K562 (cell line): ENCODE measurements around the gene MRPL38. TPM values are rescaled to one million over a fixed set of nuclear protein-coding genes. Genes with fewer than 3 reads are reported as not detected.
A peak's percentile ranks its signal among the peaks of the same experiment; 100 is the strongest.

ENCODE experiments used
- BMI1 ChIP-seq: fragments of 150-350 bp; IDR thresholded peaks from 2 replicates; pipeline ENCODE4 v1.6.1; 2014; ENCODE audit warnings: low read length
- BRF2 ChIP-seq: IDR thresholded peaks from 3 replicates; pipeline ENCODE4 v1.6.1; 2011; ENCODE audit warnings: borderline replicate concordance, mild to moderate bottlenecking; ENCODE audit not compliant: insufficient read length, insufficient read depth
- COPS2 ChIP-seq: fragments of 450-650 bp; conservative IDR thresholded peaks from 2 replicates; pipeline ENCODE4 v1.6.1; 2016; ENCODE audit warnings: mild to moderate bottlenecking, moderate library complexity
- CREB5 ChIP-seq: fragments of 250-450 bp; sonication (Bioruptor Pico); IDR thresholded peaks from 2 replicates; pipeline ENCODE4 v1.5.0; 2020; ENCODE audit warnings: mild to moderate bottlenecking
- EP400 ChIP-seq: fragments of 450-650 bp; IDR thresholded peaks from 2 replicates; pipeline ENCODE4 v1.6.1; 2017; ENCODE audit warnings: antibody characterized with exemption, mild to moderate bottlenecking, moderate library complexity
- ESRRB ChIP-seq: fragments of 250-450 bp; sonication (Bioruptor Pico); IDR thresholded peaks from 2 replicates; pipeline ENCODE4 v1.5.0; 2020; ENCODE audit warnings: mild to moderate bottlenecking, moderate library complexity, borderline replicate concordance
- HMG20A ChIP-seq: fragments of 450-650 bp; formaldehyde crosslinking; conservative IDR thresholded peaks from 2 replicates; pipeline ENCODE4 v1.4.0; 2020; ENCODE audit warnings: mild to moderate bottlenecking, mixed read lengths
- ILF3 ChIP-seq: fragments of 450-650 bp; IDR thresholded peaks from 2 replicates; pipeline ENCODE4 v1.6.1; 2018; ENCODE audit warnings: antibody characterized with exemption, mild to moderate bottlenecking, moderate library complexity, borderline replicate concordance
- MTA3 ChIP-seq: fragments of 450-650 bp; formaldehyde crosslinking; IDR thresholded peaks from 2 replicates; pipeline ENCODE4 v1.6.1; 2017; ENCODE audit warnings: mild to moderate bottlenecking, borderline replicate concordance
- MYC ChIP-seq, 2 experiments: fragments of 250-450 bp in 1 of 2; sonication (Bioruptor Pico) in 1 of 2; IDR thresholded peaks; 2 replicates each; pipeline versions ENCODE4 v1.5.1 to v1.6.1; 2012 to 2021; ENCODE audit warnings: low read depth in 2 of 2, borderline replicate concordance in 1 of 2, improper control_type of control experiment in 1 of 2, low read length in 1 of 2, mild to moderate bottlenecking in 1 of 2, moderate library complexity in 1 of 2
- NKRF ChIP-seq: fragments of 450-650 bp; IDR thresholded peaks from 2 replicates; pipeline ENCODE4 v1.6.1; 2016; ENCODE audit warnings: borderline replicate concordance
- PYGO2 ChIP-seq: fragments of 450-650 bp; IDR thresholded peaks from 2 replicates; pipeline ENCODE4 v1.6.1; 2016; ENCODE audit warnings: mild to moderate bottlenecking, missing genetic modification characterization, moderate library complexity, missing compliant biosample characterization
- RBFOX2 ChIP-seq: fragments of 200-400 bp; formaldehyde crosslinking; IDR thresholded peaks from 2 replicates; pipeline ENCODE4 v1.6.1; 2017; ENCODE audit warnings: low read depth, mild to moderate bottlenecking, low read length, moderate library complexity
- SIN3A ChIP-seq, 2 experiments: fragments of 150-350 bp in 1 of 2; IDR thresholded peaks; 2 replicates each; pipeline ENCODE4 v1.6.1; 2011 to 2016; ENCODE audit warnings: borderline replicate concordance in 2 of 2, low read depth in 2 of 2, low read length in 2 of 2, mild to moderate bottlenecking in 2 of 2, moderate library complexity in 2 of 2; ENCODE audit not compliant: control insufficient read depth in 1 of 2
- TCF3 ChIP-seq: sonication (generic); formaldehyde crosslinking; IDR thresholded peaks from 2 replicates; pipeline ENCODE4 v1.4.0; 2020; ENCODE audit warnings: mild to moderate bottlenecking, missing genetic modification reagents
- USF1 ChIP-seq: sonication (generic); formaldehyde crosslinking; IDR thresholded peaks from 2 replicates; pipeline ENCODE4 v1.9.0; 2022; ENCODE audit warnings: mild to moderate bottlenecking, missing genetic modification reagents
- ZNF12 ChIP-seq: sonication (generic); formaldehyde crosslinking; IDR thresholded peaks from 2 replicates; pipeline ENCODE4 v1.4.0; 2020; ENCODE audit warnings: mild to moderate bottlenecking, missing genetic modification reagents
- ZNF23 ChIP-seq: fragments of 250-450 bp; sonication (Bioruptor Pico); IDR thresholded peaks from 2 replicates; pipeline ENCODE4 v1.4.0; 2020; ENCODE audit warnings: mild to moderate bottlenecking
- ZNF764 ChIP-seq: fragments of 250-450 bp; sonication (Bioruptor Pico); IDR thresholded peaks from 2 replicates; pipeline ENCODE4 v1.4.0; 2020; ENCODE audit warnings: low read depth, mild to moderate bottlenecking, moderate library complexity
- ZNF778 ChIP-seq: fragments of 450-650 bp; formaldehyde crosslinking; IDR thresholded peaks from 2 replicates; pipeline ENCODE4 v1.4.0; 2020; ENCODE audit warnings: mild to moderate bottlenecking, moderate library complexity
- polyA plus RNA-seq, 8 experiments: library from polyadenylated mRNA; depleted of rRNA in 4 of 8; stranded (reverse) in 5 of 8; unstranded in 3 of 8; fragments of >200 nt; fragmentation: Nextera tagmentation in 2 of 8; fragmentation: Illumina TruSeq in 1 of 8; extraction: Ambion mirVana in 2 of 8; extraction: Trizol in 1 of 8; gene quantifications; 2 replicates each; pipeline versions ENCODE4 v1.2.1 to v1.2.3, GENCODE V29; 2011 to 2014; ENCODE audit warnings: inconsistent platforms in 1 of 8, missing spikeins in 1 of 8
- total RNA-seq, 7 experiments: library from RNA; depleted of rRNA in 6 of 7; stranded (reverse); fragments of >200 nt in 6 of 7; fragmentation: Illumina TruSeq in 2 of 7; extraction: Trizol in 2 of 7; gene quantifications; 2 replicates each; pipeline versions ENCODE4 v1.2.1 to v1.2.3, GENCODE V29; 2011 to 2021; ENCODE audit warnings: low replicate concordance in 1 of 7
- TF ChIP-seq, protein P1 (sequence below): sonication (generic); IDR thresholded peaks from 2 replicates; pipeline ENCODE4 v1.6.1; 2016

MRPL38 gene
- total and polyA plus RNA-seq, 9 of the 15 experiments (the other 6 are each of a cell fraction or from before 2014, with no cell fraction given), result 4.5 to 154 (median 48.5) TPM

DNA sequence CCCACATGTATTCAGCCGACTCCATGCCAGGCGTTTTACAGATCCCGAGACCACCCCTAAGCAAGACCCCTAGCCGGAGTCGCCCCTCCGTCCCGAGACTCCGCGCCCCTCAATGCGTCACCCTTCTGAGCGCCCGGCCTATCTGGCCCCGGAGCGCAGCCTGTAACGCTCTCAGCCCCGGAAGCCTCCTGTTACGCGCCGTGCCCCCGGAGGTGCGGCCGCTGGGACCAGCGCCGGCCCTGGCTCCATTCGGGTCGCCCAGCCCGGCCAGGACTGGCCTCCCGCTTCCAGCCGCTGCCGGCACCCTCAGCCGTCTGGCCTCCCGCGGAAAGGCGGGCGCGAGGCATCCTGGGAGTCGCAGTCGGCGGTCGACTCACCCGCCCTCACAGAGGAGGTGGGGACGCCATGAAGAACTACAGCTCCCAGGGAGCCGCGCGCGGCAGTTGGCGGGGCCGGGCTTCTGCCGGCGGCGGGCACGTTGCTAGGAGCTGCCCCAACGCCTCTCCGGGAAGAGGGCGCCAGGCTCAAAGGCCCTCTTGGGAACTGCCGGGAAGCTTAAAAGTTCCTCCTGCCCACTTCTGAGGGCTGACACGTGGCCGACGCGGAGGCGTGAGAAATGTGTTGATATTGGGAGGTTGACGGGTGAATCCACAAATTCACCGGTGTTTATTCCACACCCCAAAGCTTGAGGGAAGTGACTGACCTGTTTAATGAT lies 36.2 kb upstream of the MRPL38 start, which contains the start of gene FBF1 (continued):
- peak; percentile 43; the same call in 1 of the 2 replicates for TF ChIP-seq USF1 (CRISPR knock-in tag)
- TF ChIP-seq EP400, result peak; percentile 34; the same call in 1 of the 2 replicates
- TF ChIP-seq PYGO2 (tag), result no peak
- TF ChIP-seq ILF3, result no peak
- no peak for TF ChIP-seq HMG20A (CRISPR knock-in tag)
- peak; percentile 61; the same call in 1 of the 2 replicates for TF ChIP-seq NKRF
- TF ChIP-seq ZNF23 (CRISPR knock-in tag), result no peak
- peak; percentile 20; the same call in 1 of the 2 replicates for TF ChIP-seq TCF3 (CRISPR knock-in tag)
- no peak for TF ChIP-seq ZNF778 (CRISPR knock-in tag)
- no peak for TF ChIP-seq CREB5 (CRISPR knock-in tag)
- no peak for TF ChIP-seq BRF2
- TF ChIP-seq RBFOX2, result peak; percentile 97
- TF ChIP-seq MTA3, result no peak
- no peak for TF ChIP-seq COPS2
- peak; percentile 84; the same call in 1 of the 2 replicates for TF ChIP-seq ZNF12 (CRISPR knock-in tag)
- TF ChIP-seq ESRRB (CRISPR knock-in tag), result no peak
- TF ChIP-seq, protein P1, sequence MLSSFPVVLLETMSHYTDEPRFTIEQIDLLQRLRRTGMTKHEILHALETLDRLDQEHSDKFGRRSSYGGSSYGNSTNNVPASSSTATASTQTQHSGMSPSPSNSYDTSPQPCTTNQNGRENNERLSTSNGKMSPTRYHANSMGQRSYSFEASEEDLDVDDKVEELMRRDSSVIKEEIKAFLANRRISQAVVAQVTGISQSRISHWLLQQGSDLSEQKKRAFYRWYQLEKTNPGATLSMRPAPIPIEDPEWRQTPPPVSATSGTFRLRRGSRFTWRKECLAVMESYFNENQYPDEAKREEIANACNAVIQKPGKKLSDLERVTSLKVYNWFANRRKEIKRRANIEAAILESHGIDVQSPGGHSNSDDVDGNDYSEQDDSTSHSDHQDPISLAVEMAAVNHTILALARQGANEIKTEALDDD, result no peak
- peak; percentile 87 to 89 for TF ChIP-seq SIN3A (IDR thresholded peaks at IDR 0.05; ENCODE audit: borderline replicate concordance in 2 of 2, control insufficient read depth in 1 of 2, low read depth in 2 of 2, low read length in 2 of 2)
- TF ChIP-seq ZNF764 (CRISPR knock-in tag), result no peak
- peak; percentile 75 for TF ChIP-seq MYC (IDR thresholded peaks at IDR 0.05; ENCODE audit: low read depth, low read length)
- no peak for TF ChIP-seq MYC (CRISPR knock-in tag; IDR thresholded peaks at IDR 0.05; ENCODE audit: borderline replicate concordance, low read depth)
- TF ChIP-seq BMI1, result 0 out of 2 replicates have a peak, but pooled peaks have one; percentile 43
